K562 treated with DMSO at 1 percent for 12 hours (cell line): Measurements from ENCODE around the gene ZNF614. TPM values are rescaled to one million over a fixed set of nuclear protein-coding genes. Genes with fewer than 3 reads are reported as not detected.

ENCODE experiments used
- total RNA-seq: library from RNA; unstranded; fragments of 300-600 nt; gene quantifications from 2 replicates; pipeline ENCODE4 v1.2.3, GENCODE V29; 2022; ENCODE audit not compliant: insufficient read depth

The ZNF614 gene
- total RNA-seq, result 1.1 and 4.0 TPM in 2 replicates

GRCh38 chr19:52028027-52028779 is at the start of gene ZNF614:
Gene ZNF614 (minus strand): TSS chr19:52028379. CDS start chr19:52025745, 2,634 bp downstream.

DNA sequence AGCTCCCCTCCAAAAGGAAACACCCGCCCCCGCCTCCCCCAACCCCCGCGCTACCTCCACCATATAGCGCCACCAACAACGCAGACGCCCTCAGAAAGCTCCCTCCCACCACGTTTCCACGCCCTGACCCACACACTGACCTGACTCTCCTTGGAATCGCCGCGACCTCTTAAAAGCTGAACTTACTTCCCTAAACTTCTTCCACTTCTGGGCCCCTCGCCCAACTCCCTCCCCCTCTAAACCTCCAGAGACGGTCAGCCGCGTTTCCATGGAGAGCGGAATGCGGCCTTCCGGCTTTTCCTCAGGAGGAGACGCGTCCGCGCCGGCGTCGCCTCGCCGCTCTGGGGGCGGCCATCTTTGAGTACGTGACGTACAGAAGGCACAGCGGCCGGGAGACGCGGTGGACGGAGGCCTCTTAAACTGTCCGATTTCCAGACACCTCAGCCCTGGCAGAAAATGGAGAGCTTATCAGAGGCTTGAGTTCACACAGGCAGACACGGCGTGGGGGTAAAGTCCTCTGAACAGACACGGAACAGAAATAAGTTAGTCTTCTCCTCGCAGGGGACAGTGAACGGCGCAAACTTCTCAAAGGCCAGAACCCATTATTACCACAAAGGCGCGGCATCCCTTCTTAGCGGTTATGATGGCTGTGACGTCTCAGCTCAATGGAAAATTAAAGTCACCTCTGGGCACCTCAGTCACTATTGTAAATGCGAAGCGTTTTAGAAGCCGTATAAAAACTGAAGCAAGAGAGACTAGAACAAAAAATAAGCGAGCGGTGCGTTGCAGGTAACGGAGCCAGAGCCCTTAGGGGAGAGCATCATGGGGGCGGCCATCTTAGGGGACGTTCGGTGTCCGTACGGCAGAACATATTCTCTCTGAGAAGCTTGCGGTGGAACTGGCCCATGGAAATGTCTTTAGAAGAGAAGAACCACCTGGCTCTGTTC is 20.6 kb upstream of the ZNF614 start, which contains the start of gene ZNF432:
Gene ZNF432 (minus strand): TSS at position 284 of the 947 bp plus-strand sequence. CDS start 1,970 bp downstream, outside the sequence.

DNA sequence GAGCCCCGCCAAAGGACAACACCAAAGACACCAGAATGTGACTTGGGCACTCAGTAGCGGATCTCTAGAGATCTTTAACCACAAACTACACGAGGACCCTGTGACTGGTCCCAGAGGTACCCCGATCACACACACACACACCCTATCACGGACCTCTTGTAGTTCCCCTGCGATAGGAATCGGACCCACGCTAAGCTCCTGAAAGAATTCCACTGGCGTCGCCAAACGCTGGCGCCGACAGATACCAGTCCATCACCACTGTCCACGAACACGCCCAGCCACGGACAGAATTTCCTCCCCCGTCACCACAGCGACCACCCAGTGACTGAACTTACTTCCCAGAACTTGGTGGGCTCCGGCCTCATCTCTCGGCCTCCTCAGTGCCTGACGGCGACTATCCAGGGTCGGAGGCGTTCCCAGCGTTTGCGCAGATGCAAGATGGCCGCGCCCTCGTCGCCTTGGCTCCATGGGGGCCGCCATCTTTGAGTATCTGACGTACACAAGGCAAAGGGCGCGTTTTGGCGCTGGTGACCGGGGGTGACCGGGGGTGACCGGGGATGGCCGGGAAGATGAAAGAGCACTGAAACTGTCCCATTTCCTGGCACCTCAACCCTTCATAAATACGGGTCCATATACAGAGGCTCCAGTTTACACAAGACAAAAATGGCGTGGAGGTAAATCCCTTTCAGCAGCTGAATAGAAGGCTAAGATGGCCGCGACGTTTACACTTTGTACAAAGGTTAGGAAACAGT is 20.2 kb downstream of the ZNF614 start, which contains the start of gene ZNF615:
Gene ZNF615 (minus strand): TSS at position 406 of the 752 bp plus-strand sequence. CDS start 4,500 bp downstream, outside the sequence.

DNA sequence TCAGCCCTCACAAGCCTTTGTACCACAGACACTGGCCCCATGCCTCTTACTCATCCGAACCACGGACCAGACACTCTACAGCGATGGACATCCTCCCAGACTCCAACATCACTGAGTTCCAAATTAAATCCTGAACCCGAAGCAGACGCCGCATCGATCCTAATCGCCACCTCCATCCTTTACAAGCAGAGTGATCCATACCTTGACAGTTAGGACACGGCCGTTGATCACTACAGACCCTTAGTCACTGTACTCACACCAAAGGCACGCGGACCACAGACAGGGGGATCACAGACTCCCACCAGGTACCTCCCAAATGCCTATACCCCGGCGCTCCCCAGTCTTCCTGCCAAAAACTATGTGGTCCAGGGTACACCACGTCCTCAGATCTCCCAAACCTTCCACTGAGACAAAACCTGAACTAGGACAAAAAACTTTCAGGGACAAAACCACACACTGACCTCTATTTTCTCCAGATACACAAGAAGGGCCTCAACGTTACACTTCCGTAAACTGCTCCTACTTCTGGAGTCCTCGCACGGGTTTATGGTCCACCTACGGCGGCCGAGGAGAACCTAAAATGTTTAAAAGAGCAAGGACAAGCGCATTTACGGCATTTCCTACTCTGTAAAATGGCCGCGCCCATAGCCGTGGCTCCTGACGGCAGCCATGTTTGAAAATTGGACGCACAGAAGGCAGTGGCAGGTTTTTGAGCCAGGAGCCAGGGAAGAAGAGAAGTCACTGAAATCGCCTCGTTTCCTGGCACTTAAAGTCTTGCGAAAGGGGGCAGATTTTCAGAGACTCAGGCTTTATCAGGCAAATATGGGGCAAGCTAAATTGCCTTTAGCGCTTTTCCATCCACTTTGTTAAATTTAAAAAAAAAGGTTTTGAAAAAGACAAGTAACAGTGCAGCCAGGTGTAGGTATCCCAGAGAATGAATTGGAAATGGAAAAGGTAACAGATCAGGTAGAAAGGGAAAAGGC is 41.6 kb downstream of the ZNF614 start, which contains the start of gene ZNF350:
Gene ZNF350 (minus strand): TSS at position 532 of the 983 bp plus-strand sequence. CDS start 12,480 bp downstream, outside the sequence.

Other genes starting within 250 kb of the ZNF614 start
- gene FPR3, start 233.2 kb downstream of the ZNF614 start, total RNA-seq, result 0.69 TPM in 1 of 2 replicates, not detected in the other
- gene ZNF577, start 140.4 kb downstream of the ZNF614 start, total RNA-seq, result 1.2 and 11.2 TPM in 2 replicates
- gene ZNF649, start 123.4 kb downstream of the ZNF614 start, total RNA-seq, result 0.97 and 2.1 TPM in 2 replicates
- 0.86 and 6.6 TPM in 2 replicates for gene ZNF613, start 100.9 kb downstream of the ZNF614 start, total RNA-seq
- gene ZNF350, start 41.5 kb downstream of the ZNF614 start, total RNA-seq, result 0.82 and 2.3 TPM in 2 replicates
- gene ZNF615, start 20.2 kb downstream of the ZNF614 start, total RNA-seq, result 0.63 and 1.6 TPM in 2 replicates
- 4.7 and 6.6 TPM in 2 replicates for gene ZNF432, start 20.5 kb upstream of the ZNF614 start, total RNA-seq
- 4.0 and 5.8 TPM in 2 replicates for gene ZNF841, start 67.4 kb upstream of the ZNF614 start, total RNA-seq
- gene ZNF616, start 111.6 kb upstream of the ZNF614 start, total RNA-seq, result 1.4 and 7.1 TPM in 2 replicates
- gene ZNF836, start 143.2 kb upstream of the ZNF614 start, total RNA-seq, result 1.9 TPM in 1 of 2 replicates, not detected in the other
- gene PPP2R1A, start 161.7 kb upstream of the ZNF614 start, total RNA-seq, result 131 and 138 TPM in 2 replicates
- gene ZNF766, start 241.2 kb upstream of the ZNF614 start, total RNA-seq, result 2.6 and 6.9 TPM in 2 replicates